HUES48 (cell line): Measurements from ENCODE around the gene ITPKB.
"Not testable (repeated sequence)": the region's sequence is repeated elsewhere in the genome, so short reads cannot be mapped to it uniquely, and the experiment has no call there.

ENCODE experiments used
- H3K27ac ChIP-seq: one replicate; pipeline ENCODE4 v1.7.0; 2013; ENCODE audit warnings: low read depth, low read length, inconsistent platforms
- H3K27me3 ChIP-seq: 2 replicates; pipeline ENCODE4 v1.6.1; 2013; ENCODE audit warnings: mild to moderate bottlenecking, low read length; ENCODE audit not compliant: control insufficient read depth, insufficient read depth
- H3K36me3 ChIP-seq: 2 replicates; pipeline ENCODE4 v1.6.1; 2013; ENCODE audit warnings: low read length; ENCODE audit not compliant: control insufficient read depth, insufficient read depth
- H3K4me1 ChIP-seq: 2 replicates; pipeline ENCODE4 v1.6.1; 2013; ENCODE audit warnings: mild to moderate bottlenecking, low read length; ENCODE audit not compliant: control insufficient read depth, insufficient read depth
- H3K4me3 ChIP-seq: 2 replicates; pipeline ENCODE4 v1.5.1; 2013; ENCODE audit warnings: mild to moderate bottlenecking, low read depth, low read length
- H3K9ac ChIP-seq: 2 replicates; pipeline ENCODE4 v1.6.1; 2013; ENCODE audit warnings: mild to moderate bottlenecking, low read depth, low read length, moderate library complexity
- H3K9me3 ChIP-seq: 2 replicates; pipeline ENCODE4 v1.6.1; 2013; ENCODE audit warnings: low read length; ENCODE audit not compliant: control insufficient read depth, insufficient read depth

The ITPKB gene

DNA sequence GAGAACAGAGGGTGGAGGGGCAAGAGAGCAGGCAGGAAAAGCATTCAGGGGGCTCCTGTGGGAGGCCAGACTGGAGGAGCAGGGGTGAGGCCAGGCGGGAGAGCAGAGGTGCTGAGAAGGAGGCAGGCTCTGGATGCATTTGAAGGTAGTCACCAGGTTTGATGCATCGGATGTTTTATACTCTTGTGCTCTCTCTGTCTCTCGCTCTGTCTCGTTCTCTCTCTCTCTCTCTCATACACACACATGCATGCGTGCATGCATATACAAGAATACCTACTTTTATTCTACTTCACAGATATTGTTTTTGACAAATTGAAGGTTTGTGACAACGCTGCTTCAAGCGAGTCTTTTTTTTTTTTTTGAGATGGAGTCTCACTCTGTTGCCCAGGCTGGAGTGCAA is 15.0 kb upstream of the ITPKB start:
- no peak overlapping the region for H3K27ac ChIP-seq
- no peaks in the 10 kb centered on the region for H3K9me3 ChIP-seq
- no peaks in the 10 kb centered on the region; the same call in 1 of the 2 replicates for H3K4me1 ChIP-seq
- no peak overlapping the region for H3K9ac ChIP-seq
- H3K36me3 ChIP-seq: no peaks in the 10 kb centered on the region
- no peak overlapping the region for H3K4me3 ChIP-seq
- peaks cover 5% of the 10 kb centered on the region; the same call in 1 of the 2 replicates for H3K27me3 ChIP-seq

DNA sequence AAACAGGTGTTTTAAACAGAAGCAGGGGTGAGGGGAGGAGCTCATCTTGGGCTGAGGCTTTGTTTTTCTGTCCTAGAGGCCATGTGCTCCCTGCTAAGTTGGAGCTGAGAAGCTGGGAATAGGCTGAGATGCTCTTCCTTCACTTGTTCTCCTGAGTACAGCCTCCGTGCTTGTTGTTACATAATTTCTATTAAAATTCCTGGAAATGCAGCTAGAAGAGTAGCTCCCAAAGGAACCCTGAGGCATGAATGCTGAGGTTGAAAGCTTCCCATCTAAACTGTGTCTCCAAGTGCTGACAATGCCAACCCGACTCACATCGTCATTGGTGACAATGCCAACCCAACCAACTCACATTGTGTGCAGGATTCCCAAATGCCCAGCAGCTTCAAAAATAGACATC is 12.6 kb upstream of the ITPKB start:
- peaks cover 11% of the 10 kb centered on the region; the same call in 1 of the 2 replicates for H3K27me3 ChIP-seq
- no peaks in the 10 kb centered on the region; the same call in 1 of the 2 replicates for H3K4me1 ChIP-seq
- no peak overlapping the region for H3K27ac ChIP-seq
- no peak overlapping the region for H3K4me3 ChIP-seq
- no peak overlapping the region for H3K9ac ChIP-seq
- no peaks in the 10 kb centered on the region for H3K9me3 ChIP-seq
- no peaks in the 10 kb centered on the region for H3K36me3 ChIP-seq

DNA sequence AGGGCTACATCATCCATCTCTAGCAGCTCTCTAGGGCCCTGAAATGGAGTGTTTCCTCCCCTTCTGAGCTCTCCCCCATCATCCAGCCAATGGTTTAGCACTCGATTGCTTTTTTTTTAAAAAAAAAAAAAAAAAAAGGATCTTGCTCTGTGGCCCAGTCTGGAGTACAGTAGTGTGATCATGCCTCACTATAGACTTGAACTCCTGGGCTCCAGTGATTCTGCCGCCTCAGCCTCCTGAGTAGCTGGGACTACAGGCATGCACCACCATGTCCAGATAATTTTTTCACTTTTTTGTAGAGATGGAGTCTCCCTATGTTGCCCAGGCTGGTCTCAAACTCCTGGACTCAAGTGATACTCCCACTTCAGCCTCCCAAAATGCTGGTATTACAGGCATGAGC is 12.1 kb upstream of the ITPKB start:
- H3K4me1 ChIP-seq: no peaks in the 10 kb centered on the region; the same call in 1 of the 2 replicates
- H3K27me3 ChIP-seq: peaks cover 11% of the 10 kb centered on the region; the same call in 1 of the 2 replicates
- no peaks in the 10 kb centered on the region for H3K36me3 ChIP-seq
- no peak overlapping the region for H3K9ac ChIP-seq
- H3K9me3 ChIP-seq: no peaks in the 10 kb centered on the region
- no peak overlapping the region for H3K4me3 ChIP-seq
- H3K27ac ChIP-seq: no peak overlapping the region

DNA sequence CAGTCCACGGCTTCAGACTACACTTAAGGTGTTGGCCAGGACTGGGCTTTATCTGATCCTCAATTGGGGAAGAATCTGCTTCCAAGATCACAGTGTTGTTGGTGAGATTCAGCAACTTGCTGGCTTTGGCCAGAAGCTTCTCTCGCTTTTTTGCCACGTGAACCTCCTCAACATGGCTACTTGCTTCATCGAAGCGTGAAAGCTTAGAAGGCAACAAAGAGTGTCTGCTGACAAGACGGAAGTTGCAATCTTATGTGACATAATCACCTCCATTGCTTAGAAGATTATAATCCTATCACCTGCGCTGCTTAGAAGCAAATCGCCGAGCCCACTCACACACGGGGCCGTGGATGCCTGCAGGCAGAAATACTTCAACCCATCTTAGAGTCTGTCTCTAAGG is 10.4 kb upstream of the ITPKB start:
- Histone ChIP-seq H3K27me3 (peaks cover 11% of the 10 kb centered on the region; the same call in 1 of the 2 replicates), H3K36me3 (no peaks in the 10 kb centered on the region), H3K4me1 (no peaks in the 10 kb centered on the region; the same call in 1 of the 2 replicates), H3K27ac (no peak overlapping the region), H3K4me3 (no peak overlapping the region), H3K9me3 (no peaks in the 10 kb centered on the region), H3K9ac (no peak overlapping the region)

DNA sequence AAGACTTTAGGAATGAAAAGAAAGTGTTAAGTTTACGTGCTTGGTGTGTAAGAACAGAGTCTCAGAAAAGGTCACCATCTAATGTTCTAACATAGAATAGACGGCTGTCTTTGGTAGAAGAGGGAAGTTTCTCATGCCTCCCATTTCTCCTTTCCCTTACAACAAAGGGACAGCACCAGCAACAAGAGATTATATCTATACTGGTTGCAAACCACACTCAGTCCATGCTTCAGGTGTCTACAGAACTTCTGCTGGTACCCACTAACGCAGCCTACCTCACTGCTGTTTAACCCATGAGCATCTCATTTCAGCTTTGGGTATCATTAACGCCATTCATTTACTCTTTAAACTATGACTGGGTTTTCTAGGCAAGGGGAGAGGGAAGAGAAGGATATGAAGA is 9.2 kb upstream of the ITPKB start:
- Histone ChIP-seq H3K4me3 (no peak overlapping the region), H3K9ac (no peak overlapping the region), H3K27me3 (peaks cover 11% of the 10 kb centered on the region; the same call in 1 of the 2 replicates), H3K4me1 (no peaks in the 10 kb centered on the region; the same call in 1 of the 2 replicates), H3K36me3 (no peaks in the 10 kb centered on the region), H3K9me3 (no peaks in the 10 kb centered on the region), H3K27ac (no peak overlapping the region)

DNA sequence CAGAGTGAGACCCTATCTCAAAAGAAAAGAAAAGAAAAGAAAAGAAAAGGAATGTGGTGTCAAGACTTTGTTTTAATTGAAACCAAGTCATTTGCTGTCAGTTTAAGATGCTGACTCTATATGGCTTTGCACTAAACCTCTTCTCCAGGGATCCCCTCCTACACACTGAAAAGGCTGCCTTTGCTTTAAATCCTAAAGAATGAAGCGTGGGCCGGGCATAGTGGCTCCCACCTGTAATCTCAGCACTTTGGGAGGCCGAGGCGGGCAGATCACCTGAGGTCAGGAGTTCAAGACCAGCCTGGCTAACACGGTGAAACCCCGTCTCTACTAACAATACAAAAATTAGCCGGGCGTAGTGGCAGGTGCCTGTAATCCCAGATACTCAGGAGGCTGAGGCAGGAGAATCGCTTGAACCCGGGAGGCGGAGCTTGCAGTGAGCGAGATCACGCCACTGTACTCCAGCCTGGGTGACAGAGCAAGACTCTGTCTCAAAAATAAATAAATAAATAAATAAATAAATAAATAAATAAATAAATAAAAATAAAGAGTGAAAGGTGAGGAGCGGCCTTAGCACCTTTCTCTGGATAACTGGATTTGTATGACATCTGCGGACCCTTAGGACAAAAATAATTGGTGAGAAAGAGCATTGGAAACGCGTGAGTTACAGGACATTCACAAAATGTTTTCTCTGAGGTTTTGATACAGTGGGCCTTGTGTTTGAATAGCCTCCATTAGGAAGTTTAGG is 8.6 kb upstream of the ITPKB start:
- H3K27ac ChIP-seq, H3K9me3 ChIP-seq, H3K36me3 ChIP-seq, H3K9ac ChIP-seq, H3K4me3 ChIP-seq, H3K4me1 ChIP-seq: not testable (repeated sequence)
- peaks cover 11% of the 10 kb centered on the region; the same call in 1 of the 2 replicates for H3K27me3 ChIP-seq

DNA sequence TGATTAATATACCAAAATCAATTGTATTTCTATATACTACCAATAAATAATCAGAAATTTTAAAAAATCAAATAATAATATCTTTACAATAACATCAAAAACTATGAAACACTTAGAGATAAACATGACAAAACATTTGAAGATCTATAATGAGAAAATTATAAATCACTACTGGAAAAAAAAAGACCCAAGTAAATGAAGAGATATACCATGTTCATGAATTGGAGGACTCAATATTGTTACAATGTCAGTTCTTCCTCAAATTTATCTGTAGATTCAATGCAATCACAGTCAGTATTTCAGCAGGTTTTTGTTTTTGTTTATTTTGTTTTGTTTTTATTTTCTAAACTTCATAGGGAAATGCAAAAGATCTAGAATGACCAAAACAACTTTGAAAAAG is 4.2 kb upstream of the ITPKB start:
- H3K4me3 ChIP-seq: no peak overlapping the region
- no peaks in the 10 kb centered on the region; the same call in 1 of the 2 replicates for H3K9me3 ChIP-seq
- H3K27ac ChIP-seq: no peak overlapping the region
- peaks cover 9% of the 10 kb centered on the region; the same call in 1 of the 2 replicates for H3K4me1 ChIP-seq
- no peak overlapping the region for H3K9ac ChIP-seq
- H3K27me3 ChIP-seq: peaks cover 33% of the 10 kb centered on the region
- no peaks in the 10 kb centered on the region for H3K36me3 ChIP-seq

DNA sequence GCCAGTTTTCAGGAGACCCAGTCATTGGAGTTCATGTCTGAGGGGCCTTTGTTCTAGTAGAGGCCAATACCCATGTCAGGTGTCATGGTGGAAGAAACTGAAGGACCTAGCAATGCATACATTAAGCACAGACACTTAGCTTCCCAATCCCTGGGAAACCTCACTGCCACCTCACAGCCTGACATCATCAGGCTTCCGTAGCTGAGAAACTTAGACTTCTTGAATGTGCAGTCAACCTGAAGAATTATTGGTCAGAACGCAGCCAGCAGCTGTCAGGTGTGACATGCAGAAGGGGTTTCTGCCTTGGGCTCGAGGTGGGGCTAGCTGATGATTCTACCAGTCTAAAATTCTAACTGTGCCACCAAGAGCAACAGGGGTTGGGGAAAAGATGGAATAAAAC is 1.9 kb upstream of the ITPKB start:
- H3K4me1 ChIP-seq: peaks cover 18% of the 10 kb centered on the region
- H3K9me3 ChIP-seq: no peaks in the 10 kb centered on the region; the same call in 1 of the 2 replicates
- H3K27ac ChIP-seq: no peak overlapping the region
- peaks cover 52% of the 10 kb centered on the region for H3K27me3 ChIP-seq
- H3K4me3 ChIP-seq: no peak overlapping the region
- no peak overlapping the region for H3K9ac ChIP-seq
- H3K36me3 ChIP-seq: no peaks in the 10 kb centered on the region

DNA sequence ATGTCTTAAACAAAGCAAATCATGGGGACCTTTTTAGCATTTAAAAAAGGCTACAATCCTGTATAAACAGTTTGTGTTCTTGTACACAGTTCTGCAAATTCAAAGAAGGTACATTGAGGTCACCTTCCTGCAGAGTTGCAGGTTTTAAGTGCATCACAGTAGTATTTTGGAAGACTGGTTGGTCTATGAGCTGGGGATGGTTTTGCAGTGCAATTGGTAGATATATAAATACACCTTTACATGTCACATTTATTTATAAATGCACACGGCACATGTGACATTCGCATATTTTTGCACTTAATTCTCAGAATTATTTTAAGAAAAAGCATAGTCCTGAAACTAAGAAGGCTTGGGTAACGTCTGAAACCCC is 599 bp upstream of the ITPKB start:
- Histone ChIP-seq H3K9ac (no peak overlapping the region), H3K9me3 (no peaks in the 10 kb centered on the region; the same call in 1 of the 2 replicates), H3K36me3 (no peaks in the 10 kb centered on the region), H3K27ac (no peak overlapping the region), H3K27me3 (peaks cover 65% of the 10 kb centered on the region), H3K4me3 (peak overlapping the region; percentile 73), H3K4me1 (peaks cover 24% of the 10 kb centered on the region)

DNA sequence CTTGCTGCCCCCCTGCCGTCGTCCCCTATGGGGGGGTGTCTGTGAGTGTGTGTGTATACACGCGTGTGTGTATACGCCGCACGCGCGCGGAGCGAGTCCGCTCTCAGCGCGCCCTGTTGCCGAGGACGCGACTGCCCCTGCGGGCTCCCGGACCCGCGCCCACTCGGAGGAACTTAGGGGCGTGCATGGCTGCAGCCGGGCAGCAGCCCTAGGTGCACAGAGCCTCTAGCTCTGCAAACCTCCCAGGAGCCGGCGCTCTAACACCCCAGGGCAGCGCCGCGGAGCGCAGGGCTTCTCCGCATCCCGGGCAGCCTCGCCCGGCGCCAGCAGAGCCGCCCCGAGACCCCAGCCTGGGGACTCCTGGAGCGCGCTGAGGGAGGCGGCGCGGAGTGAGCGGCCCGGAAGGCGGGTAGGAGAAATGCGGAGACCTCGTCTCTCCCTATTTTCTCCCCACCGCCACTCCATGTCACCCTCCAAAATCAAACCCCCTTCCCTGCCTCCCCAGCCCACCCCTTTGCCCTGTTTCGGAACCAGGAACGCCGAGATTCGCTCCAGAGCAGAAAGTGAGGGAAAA is 574 bp downstream of the ITPKB start:
- H3K9me3 ChIP-seq: no peaks in the 10 kb centered on the region; the same call in 1 of the 2 replicates
- no peaks in the 10 kb centered on the region for H3K36me3 ChIP-seq
- peaks cover 24% of the 10 kb centered on the region for H3K4me1 ChIP-seq
- peaks cover 73% of the 10 kb centered on the region for H3K27me3 ChIP-seq
- H3K4me3 ChIP-seq: peak overlapping the region; percentile 73
- H3K27ac ChIP-seq: peak overlapping the region; percentile 21
- H3K9ac ChIP-seq: peak overlapping the region; percentile 51

DNA sequence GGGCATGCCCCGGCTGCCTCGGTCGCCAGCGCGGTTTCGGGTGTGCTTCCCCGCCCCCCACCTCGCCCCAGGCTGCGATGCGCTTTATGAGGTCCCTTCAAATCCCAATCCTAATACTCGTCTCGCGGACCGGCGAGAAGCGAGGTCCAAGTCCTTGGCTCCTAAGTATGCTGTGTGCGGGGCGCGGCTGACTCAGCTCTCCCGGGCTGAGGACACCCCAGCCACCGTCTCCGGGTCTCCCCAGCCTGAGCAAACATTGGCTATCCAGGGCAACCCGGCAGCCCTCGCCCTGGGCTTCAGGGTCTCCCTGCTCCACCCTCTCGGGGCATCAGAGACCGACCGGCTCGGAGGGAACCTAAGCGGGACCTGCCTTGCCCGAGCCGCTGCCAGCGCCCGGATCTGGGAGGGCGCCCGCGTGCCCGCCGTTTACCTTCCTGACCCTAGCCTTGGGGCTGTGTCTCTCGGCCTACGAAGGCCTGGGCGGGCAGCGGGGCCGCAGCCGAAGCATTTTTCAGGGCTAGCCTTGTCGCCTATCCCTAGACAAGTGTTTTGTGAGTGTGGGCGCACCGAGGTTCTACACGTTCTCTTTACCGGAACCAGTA is 1.2 kb downstream of the ITPKB start:
- Histone ChIP-seq H3K27ac (no peak overlapping the region), H3K4me1 (peaks cover 24% of the 10 kb centered on the region), H3K9ac (peak overlapping the region; percentile 12; the same call in 1 of the 2 replicates)

More for the DNA sequence above, 1.2 kb downstream of the ITPKB start:
- H3K4me3 ChIP-seq: peak overlapping the region; percentile 73
- peaks cover 73% of the 10 kb centered on the region for H3K27me3 ChIP-seq
- H3K9me3 ChIP-seq: no peaks in the 10 kb centered on the region; the same call in 1 of the 2 replicates
- H3K36me3 ChIP-seq: no peaks in the 10 kb centered on the region
